H9 (cell line): ENCODE results near the gene TRPV5. TPM values are rescaled to one million over a fixed set of nuclear protein-coding genes. Genes with fewer than 3 reads are reported as not detected.

Source experiments
- DNase-seq: peaks from one replicate; pipeline ENCODE4 v3.0.0-alpha.2; 2017
- H2AFZ ChIP-seq: one replicate; pipeline ENCODE4 v1.6.1; 2013; ENCODE audit warnings: mild to moderate bottlenecking, low read length, control low read depth, moderate library complexity
- H2AK5ac ChIP-seq: 2 replicates; pipeline ENCODE4 v1.6.1; 2013; ENCODE audit warnings: low read length, control low read depth, mixed read lengths; ENCODE audit not compliant: insufficient read length
- H2BK120ac ChIP-seq: one replicate; pipeline ENCODE4 v1.6.1; 2013; ENCODE audit warnings: low read depth, mild to moderate bottlenecking, low read length, control low read depth, inconsistent platforms; ENCODE audit not compliant: poor library complexity, severe bottlenecking
- H2BK12ac ChIP-seq: 2 replicates; pipeline ENCODE4 v1.6.1; 2013; ENCODE audit warnings: low read length, control low read depth, mixed read lengths, low read depth; ENCODE audit not compliant: insufficient read length
- H2BK15ac ChIP-seq: 2 replicates; pipeline ENCODE4 v1.6.1; 2013; ENCODE audit warnings: low read depth, low read length, control low read depth
- H2BK20ac ChIP-seq: one replicate; pipeline ENCODE4 v1.6.1; 2013; ENCODE audit warnings: low read depth, mild to moderate bottlenecking, low read length, control low read depth, inconsistent platforms; ENCODE audit not compliant: poor library complexity, severe bottlenecking
- H2BK5ac ChIP-seq: 2 replicates; pipeline ENCODE4 v1.6.1; 2013; ENCODE audit warnings: low read length, control low read depth, mixed read lengths; ENCODE audit not compliant: insufficient read length
- H3K14ac ChIP-seq: 2 replicates; pipeline ENCODE4 v1.6.1; 2013; ENCODE audit warnings: low read length, control low read depth; ENCODE audit not compliant: insufficient read depth
- H3K18ac ChIP-seq: 2 replicates; pipeline ENCODE4 v1.6.1; 2013; ENCODE audit warnings: low read depth, mild to moderate bottlenecking, mixed read lengths, low read length, control low read depth; ENCODE audit not compliant: insufficient read length
- H3K23ac ChIP-seq: 2 replicates; pipeline ENCODE4 v1.6.1; 2013; ENCODE audit warnings: low read length, control low read depth, mixed read lengths, low read depth; ENCODE audit not compliant: insufficient read length
- H3K23me2 ChIP-seq: 2 replicates; pipeline ENCODE4 v1.6.1; 2013; ENCODE audit warnings: low read depth, mild to moderate bottlenecking, mixed read lengths, low read length, control low read depth; ENCODE audit not compliant: insufficient read length, poor library complexity, severe bottlenecking
- H3K27ac ChIP-seq: 2 replicates; pipeline ENCODE4 v1.5.1; 2013; ENCODE audit warnings: low read length, control low read depth, mixed read lengths, low read depth; ENCODE audit not compliant: insufficient read length
- H3K27me3 ChIP-seq: 2 replicates; pipeline ENCODE4 v1.6.1; 2013; ENCODE audit warnings: low read length, control low read depth, inconsistent platforms; ENCODE audit not compliant: insufficient read depth
- H3K4ac ChIP-seq: 2 replicates; pipeline ENCODE4 v1.6.1; 2013; ENCODE audit warnings: low read depth, mild to moderate bottlenecking, control low read depth, inconsistent platforms, low read length, moderate library complexity
- H3K4me1 ChIP-seq: 2 replicates; pipeline ENCODE4 v1.6.1; 2013; ENCODE audit warnings: low read length, control low read depth, inconsistent platforms; ENCODE audit not compliant: insufficient read depth
- H3K4me2 ChIP-seq: 2 replicates; pipeline ENCODE4 v1.6.1; 2013; ENCODE audit warnings: low read length, control low read depth, mixed read lengths; ENCODE audit not compliant: insufficient read length, insufficient read depth
- H3K56ac ChIP-seq: 2 replicates; pipeline ENCODE4 v1.6.1; 2013; ENCODE audit warnings: low read depth, mild to moderate bottlenecking, mixed read lengths, low read length, control low read depth; ENCODE audit not compliant: insufficient read length
- H3K79me1 ChIP-seq: 2 replicates; pipeline ENCODE4 v1.6.1; 2013; ENCODE audit warnings: low read depth, mild to moderate bottlenecking, moderate library complexity, low read length, control low read depth, inconsistent platforms; ENCODE audit not compliant: insufficient read depth, poor library complexity, severe bottlenecking
- H3K79me2 ChIP-seq: 2 replicates; pipeline ENCODE4 v1.6.1; 2013; ENCODE audit warnings: low read length, control low read depth, inconsistent platforms; ENCODE audit not compliant: insufficient read depth
- H3K9ac ChIP-seq: 2 replicates; pipeline ENCODE4 v1.6.1; 2013; ENCODE audit warnings: low read length, control low read depth, mixed read lengths; ENCODE audit not compliant: insufficient read length; ENCODE audit errors: extremely low read depth
- H3K9me3 ChIP-seq: one replicate; pipeline ENCODE4 v1.6.1; 2013; ENCODE audit warnings: low read depth, low read length, inconsistent platforms; ENCODE audit not compliant: control insufficient read depth
- H3T11ph ChIP-seq: one replicate; pipeline ENCODE4 v1.6.1; 2013; ENCODE audit warnings: mild to moderate bottlenecking, low read length, control low read depth, inconsistent platforms
- H4K20me1 ChIP-seq: one replicate; pipeline ENCODE4 v1.6.1; 2013; ENCODE audit not compliant: control insufficient read depth, insufficient read length, insufficient read depth
- H4K5ac ChIP-seq: 2 replicates; pipeline ENCODE4 v1.6.1; 2013; ENCODE audit warnings: low read depth, mild to moderate bottlenecking, mixed read lengths, low read length, control low read depth; ENCODE audit not compliant: insufficient read length
- H4K8ac ChIP-seq: replicated peaks from 2 replicates; pipeline ENCODE4 v1.6.1; 2013; ENCODE audit warnings: low read length, control low read depth, mixed read lengths, low read depth; ENCODE audit not compliant: insufficient read length
- H4K91ac ChIP-seq: 2 replicates; pipeline ENCODE4 v1.6.1; 2013; ENCODE audit warnings: low read depth, mild to moderate bottlenecking, moderate library complexity, mixed read lengths, low read length, control low read depth; ENCODE audit not compliant: insufficient read length
- H3K27ac Mint-ChIP-seq, 3 experiments: 2 replicates in 2 of 3; 3 replicates in 1 of 3; pipeline ENCODE4 v1.8.0; 2020 to 2021; ENCODE audit warnings: mixed read lengths in 3 of 3, mild to moderate bottlenecking in 1 of 3, moderate library complexity in 1 of 3
- H3K27me3 Mint-ChIP-seq: 2 replicates; pipeline ENCODE4 v1.8.0; 2021; ENCODE audit warnings: low read depth, mild to moderate bottlenecking, moderate library complexity, mixed read lengths
- H3K36me3 Mint-ChIP-seq, 3 experiments: 2 replicates in 2 of 3; 3 replicates in 1 of 3; pipeline ENCODE4 v1.8.0; 2020 to 2021; ENCODE audit warnings: low read depth in 3 of 3, mixed read lengths in 3 of 3; ENCODE audit not compliant: insufficient read depth in 1 of 3
- H3K4me1 Mint-ChIP-seq, 2 experiments: 2 replicates each; pipeline ENCODE4 v1.8.0; 2020; ENCODE audit warnings: mixed read lengths in 2 of 2
- H3K4me3 Mint-ChIP-seq, 2 experiments: 2 replicates in 1 of 2; 3 replicates in 1 of 2; pipeline ENCODE4 v1.8.0; 2020 to 2021; ENCODE audit warnings: mild to moderate bottlenecking in 2 of 2, mixed read lengths in 2 of 2, moderate library complexity in 1 of 2
- H3K9me3 Mint-ChIP-seq, 2 experiments: 2 replicates in 1 of 2; 3 replicates in 1 of 2; pipeline ENCODE4 v1.8.0; 2020; ENCODE audit warnings: mild to moderate bottlenecking in 2 of 2, mixed read lengths in 2 of 2, moderate library complexity in 1 of 2
- CTCF ChIP-seq: fragments of 200-600 bp; sonication (generic); conservative IDR thresholded peaks from 3 replicates; pipeline ENCODE4 v1.8.0; 2021; ENCODE audit warnings: antibody characterized with exemption, mild to moderate bottlenecking
- WGBS: extraction: QIAGEN DNeasy Blood & Tissue Kit; methylation state at CpG from one replicate; pipeline ENCODE4 v1.1.7; 2013; ENCODE audit warnings: missing lambda C conversion rate, low lambda C conversion rate, mixed read lengths; ENCODE audit not compliant: insufficient read length; ENCODE audit errors: extremely low coverage; 5-methylcytosine and 5-hydroxymethylcytosine counted together
- total RNA-seq: library from RNA; stranded (reverse); gene quantifications from 2 replicates; pipeline ENCODE4 v1.2.1, GENCODE V29; 2021

TRPV5 gene
- total RNA-seq, 1 experiment from 2014 or later = not detected

GRCh38 chr7:142933092-142933475 lies 462 bp downstream of the TRPV5 start:
- no peaks in the 10 kb centered on the region for H3K9me3 ChIP-seq
- no peak overlapping the region for H4K5ac ChIP-seq
- no peak overlapping the region for H3K9ac ChIP-seq
- H3K56ac ChIP-seq = no peak overlapping the region
- H2BK15ac ChIP-seq = no peak overlapping the region
- TF ChIP-seq CTCF = no peak
- H4K8ac ChIP-seq = no peak overlapping the region
- no peaks in the 10 kb centered on the region for H4K20me1 ChIP-seq
- no CpG with 5 or more reads among the region's 7 CpGs for WGBS
- no peak overlapping the region for H3K23ac ChIP-seq
- H2AK5ac ChIP-seq = no peak overlapping the region
- H3K18ac ChIP-seq = no peak overlapping the region
- no peaks in the 10 kb centered on the region for H3K79me2 ChIP-seq
- H3K4me1 ChIP-seq = peaks cover 3% of the 10 kb centered on the region; the same call in 1 of the 2 replicates
- H2BK120ac ChIP-seq = no peak overlapping the region
- H3K27ac ChIP-seq = no peak overlapping the region
- no peak overlapping the region for H3K4ac ChIP-seq
- no peak for DNase-seq
- H3K27me3 ChIP-seq = no peaks in the 10 kb centered on the region
- no peak overlapping the region for H3T11ph ChIP-seq
- no peak overlapping the region for H4K91ac ChIP-seq
- H3K27ac Mint-ChIP-seq = peak overlapping the region in 1 of 3 experiments; percentile 36; a peak in 1 of 7 replicates
- no peak overlapping the region for H2BK5ac ChIP-seq
- peaks cover 0 to 3% of the 10 kb centered on the region in 2 experiments; a peak in 1 of 5 replicates for H3K9me3 Mint-ChIP-seq
- H2BK20ac ChIP-seq = no peak overlapping the region
- H3K4me2 ChIP-seq = no peak overlapping the region
- peaks cover 13% of the 10 kb centered on the region for H3K27me3 Mint-ChIP-seq
- no peaks in the 10 kb centered on the region for H3K23me2 ChIP-seq
- no peak overlapping the region for H2BK12ac ChIP-seq
- H3K4me3 Mint-ChIP-seq = no peak overlapping the region
- H2AFZ ChIP-seq = no peak overlapping the region
- H3K79me1 ChIP-seq = no peaks in the 10 kb centered on the region
- no peaks in the 10 kb centered on the region for H3K36me3 Mint-ChIP-seq
- no peak overlapping the region for H3K14ac ChIP-seq
- H3K4me1 Mint-ChIP-seq = peaks cover 9 to 11% of the 10 kb centered on the region in 2 experiments
